GM12878 (cell line): ENCODE measurements around the gene COL18A1. TPM values are rescaled to one million over a fixed set of nuclear protein-coding genes. Genes with fewer than 3 reads are reported as not detected.

Experiments
- ATAC-seq: fragments of 200-7000 bp; cut with Tn5 transposase; 3 replicates; pipeline ENCODE4 v1.9.1; 2020; ENCODE audit warnings: mild to moderate bottlenecking, moderate library complexity
- BruUV-seq: library from RNA; stranded (reverse); fragments of 400-500 nt; replicated peaks from 2 replicates; lab custom pipeline; 2021; lab: Mats Ljungman, UMichigan
- CTCF ChIA-PET: fragments of 300-600 bp; sonication (Branson Sonifier 250); formaldehyde crosslinking; extraction: SDS; loops from one replicate; lab custom pipeline; 2021; ENCODE audit warnings: inconsistent platforms; lab: Yijun Ruan, JAX
- POLR2A ChIA-PET: fragments of 350-600 bp; formaldehyde crosslinking; extraction: SDS; loops from one replicate; lab custom pipeline; 2021; ENCODE audit warnings: inconsistent platforms; lab: Charles Lee
- RAD21 ChIA-PET: fragments of 300-600 bp; sonication (Branson Sonifier 250); formaldehyde crosslinking; loops from one replicate; lab custom pipeline; 2023; ENCODE audit warnings: antibody characterized with exemption; ENCODE audit not compliant: unreplicated experiment; lab: Charles Lee
- SMC1A ChIA-PET: fragments of 300-600 bp; sonication (Branson Sonifier 250); formaldehyde crosslinking; loops from one replicate; lab custom pipeline; 2023; ENCODE audit not compliant: unreplicated experiment, uncharacterized antibody; lab: Charles Lee
- DNase-seq: peaks from one replicate; pipeline ENCODE4 v3.0.0-alpha.2; 2011; ENCODE audit warnings: low read depth, low spot score
- FAIRE-seq: peaks from 3 replicates; lab custom pipeline; 2011; peaks lifted over from hg19 to GRCh38; lab: Jason Lieb, UNC
- H2AFZ ChIP-seq: 2 replicates; pipeline ENCODE4 v1.6.0; 2011; ENCODE audit warnings: low read depth, low read length, control low read depth; ENCODE audit not compliant: control insufficient read depth
- H3K27ac ChIP-seq: 2 replicates; pipeline ENCODE4 v1.5.1; 2011; ENCODE audit warnings: control low read depth; ENCODE audit not compliant: control insufficient read depth, insufficient read depth
- H3K27me3 ChIP-seq, 2 experiments: replicated peaks in 1 of 2; 2 replicates each; pipeline versions ENCODE4 v1.6.0 to v1.6.1; 2011; ENCODE audit warnings: low read length in 1 of 2; ENCODE audit not compliant: control insufficient read depth in 2 of 2, insufficient read depth in 2 of 2
- H3K36me3 ChIP-seq, 2 experiments: 2 replicates each; pipeline ENCODE4 v1.5.1; 2011; ENCODE audit warnings: low read length in 1 of 2; ENCODE audit not compliant: control insufficient read depth in 2 of 2, insufficient read depth in 2 of 2
- H3K4me1 ChIP-seq: 2 replicates; pipeline ENCODE4 v1.6.1; 2011; ENCODE audit warnings: mild to moderate bottlenecking, low read length, moderate library complexity, mixed read lengths; ENCODE audit not compliant: control insufficient read depth, insufficient read depth
- H3K4me2 ChIP-seq: 2 replicates; pipeline ENCODE4 v1.6.0; 2011; ENCODE audit warnings: control low read depth; ENCODE audit not compliant: control insufficient read depth, insufficient read depth
- H3K4me3 ChIP-seq: fragments of 200-600 bp; sonication (generic); 2 replicates; pipeline ENCODE4 v1.5.1; 2016
- H3K79me2 ChIP-seq: 2 replicates; pipeline ENCODE4 v1.6.0; 2011; ENCODE audit warnings: low read length; ENCODE audit not compliant: control insufficient read depth, insufficient read depth
- H3K9ac ChIP-seq: 2 replicates; pipeline ENCODE4 v1.8.0; 2011; ENCODE audit warnings: low read length, control low read depth, mixed read lengths; ENCODE audit not compliant: control insufficient read depth, insufficient read depth
- H3K9me3 ChIP-seq: replicated peaks from 3 replicates; pipeline ENCODE4 v1.5.1; 2011; ENCODE audit warnings: mild to moderate bottlenecking, low read length; ENCODE audit not compliant: control insufficient read depth, insufficient read depth
- H4K20me1 ChIP-seq: 2 replicates; pipeline ENCODE4 v1.6.0; 2011; ENCODE audit not compliant: control insufficient read depth, insufficient read depth
- BACH1 ChIP-seq: fragments of 450-650 bp; IDR thresholded peaks from 2 replicates; pipeline ENCODE4 v1.6.1; 2017; ENCODE audit warnings: mild to moderate bottlenecking, borderline replicate concordance
- BMI1 ChIP-seq: fragments of 450-650 bp; IDR thresholded peaks from 2 replicates; pipeline ENCODE4 v1.6.1; 2016; ENCODE audit warnings: mild to moderate bottlenecking, moderate library complexity, borderline replicate concordance
- BRCA1 ChIP-seq: IDR thresholded peaks from 2 replicates; pipeline ENCODE4 v1.6.1; 2011; ENCODE audit warnings: low read depth, low read length, improper control_type of control experiment
- CBX3 ChIP-seq: fragments of 200-600 bp; sonication (generic); IDR thresholded peaks from 2 replicates; pipeline ENCODE4 v1.6.1; 2016; ENCODE audit warnings: low read depth, borderline replicate concordance
- IKZF1 ChIP-seq: fragments of 450-650 bp; conservative IDR thresholded peaks from 2 replicates; pipeline ENCODE4 v1.6.1; 2017; ENCODE audit warnings: antibody characterized with exemption, mild to moderate bottlenecking
- KLF5 ChIP-seq: fragments of 450-650 bp; IDR thresholded peaks from 2 replicates; pipeline ENCODE4 v1.6.1; 2014; ENCODE audit warnings: mild to moderate bottlenecking; ENCODE audit not compliant: partially characterized antibody
- MEF2A ChIP-seq: IDR thresholded peaks from 2 replicates; pipeline ENCODE4 v1.6.1; 2011; ENCODE audit warnings: low read depth, mild to moderate bottlenecking, low read length, moderate library complexity; ENCODE audit not compliant: insufficient read depth
- MTA2 ChIP-seq: fragments of 450-650 bp; IDR thresholded peaks from 2 replicates; pipeline ENCODE4 v1.6.1; 2016; ENCODE audit warnings: low read depth, mild to moderate bottlenecking, moderate library complexity
- MTA3 ChIP-seq: IDR thresholded peaks from 2 replicates; pipeline ENCODE4 v1.6.1; 2012; ENCODE audit warnings: low read length, inconsistent platforms, borderline replicate concordance
- NFYA ChIP-seq: IDR thresholded peaks from 2 replicates; pipeline ENCODE4 v1.6.1; 2011; ENCODE audit warnings: low read depth, mild to moderate bottlenecking, low read length, improper control_type of control experiment, borderline replicate concordance
- PAX8 ChIP-seq: fragments of 450-650 bp; IDR thresholded peaks from 2 replicates; pipeline ENCODE4 v1.6.1; 2017; ENCODE audit warnings: mild to moderate bottlenecking, moderate library complexity
- PML ChIP-seq: IDR thresholded peaks from 2 replicates; pipeline ENCODE4 v1.6.1; 2012; ENCODE audit warnings: low read length, inconsistent platforms
- POLR2AphosphoS2 ChIP-seq: IDR thresholded peaks from 2 replicates; pipeline ENCODE4 v1.6.1; 2011; ENCODE audit warnings: low read depth, mild to moderate bottlenecking, low read length, improper control_type of control experiment, moderate library complexity
- RB1 ChIP-seq: fragments of 450-650 bp; formaldehyde crosslinking; IDR thresholded peaks from 2 replicates; pipeline ENCODE4 v1.6.1; 2017; ENCODE audit warnings: mild to moderate bottlenecking, borderline replicate concordance
- STAT1 ChIP-seq: fragments of 450-650 bp; conservative IDR thresholded peaks from 2 replicates; pipeline ENCODE4 v1.6.1; 2014; ENCODE audit warnings: antibody characterized with exemption, mild to moderate bottlenecking
- ZNF217 ChIP-seq: fragments of 450-650 bp; IDR thresholded peaks from 2 replicates; pipeline ENCODE4 v1.6.1; 2017; ENCODE audit warnings: antibody characterized with exemption, mild to moderate bottlenecking
- WGBS: methylation state at CpG from one replicate; pipeline ENCODE4 v1.1.6; 2016; ENCODE audit warnings: low lambda C conversion rate; ENCODE audit not compliant: insufficient replicate concordance, insufficient coverage; ENCODE audit errors: missing lambda C conversion rate; 5-methylcytosine and 5-hydroxymethylcytosine counted together
- in situ Hi-C: fragments of 300-500 bp; cut with MboI; formaldehyde crosslinking; loops from 9 replicates; pipeline ENCODE4 v1.14.3; 2018; ENCODE audit warnings: mixed read lengths
- intact Hi-C: fragments of 100-400 bp; cut with micrococcal nuclease; formaldehyde crosslinking; loops from one replicate; pipeline ENCODE4 v1.14.2; 2022; ENCODE audit not compliant: unreplicated experiment
- polyA plus RNA-seq, 11 experiments: library from polyadenylated mRNA; depleted of rRNA in 4 of 11; unstranded in 6 of 11; stranded (reverse) in 5 of 11; fragments of >200 nt; fragmentation: Nextera tagmentation in 4 of 11; fragmentation: Illumina TruSeq in 1 of 11; extraction: Ambion mirVana in 4 of 11; extraction: Trizol in 1 of 11; gene quantifications; 1 replicate in 1 of 11; 2 replicates in 10 of 11; pipeline versions ENCODE4 v1.2.1 to v1.2.3, GENCODE V29; 2011 to 2016; ENCODE audit warnings: inconsistent platforms in 2 of 11, missing spikeins in 2 of 11, low read depth in 1 of 11
- total RNA-seq, 4 experiments: library from RNA; depleted of rRNA in 3 of 4; stranded (reverse); fragments of >200 nt in 3 of 4; fragmentation: Illumina TruSeq in 1 of 4; extraction: Trizol in 1 of 4; gene quantifications; 2 replicates each; pipeline versions ENCODE4 v1.2.1 to v1.2.3, GENCODE V29; 2013 to 2021
- TF ChIP-seq, protein P1 (sequence below): IDR thresholded peaks from 2 replicates; pipeline ENCODE4 v1.6.1; 2012; ENCODE audit warnings: low read depth, low read length, improper control_type of control experiment

COL18A1 gene
- total and polyA plus RNA-seq, 10 of the 15 experiments (the other 5 are each of a cell fraction or from before 2014, with no cell fraction given), result under 0.01 to 0.49 (median 0.09) TPM; not detected in 3

DNA sequence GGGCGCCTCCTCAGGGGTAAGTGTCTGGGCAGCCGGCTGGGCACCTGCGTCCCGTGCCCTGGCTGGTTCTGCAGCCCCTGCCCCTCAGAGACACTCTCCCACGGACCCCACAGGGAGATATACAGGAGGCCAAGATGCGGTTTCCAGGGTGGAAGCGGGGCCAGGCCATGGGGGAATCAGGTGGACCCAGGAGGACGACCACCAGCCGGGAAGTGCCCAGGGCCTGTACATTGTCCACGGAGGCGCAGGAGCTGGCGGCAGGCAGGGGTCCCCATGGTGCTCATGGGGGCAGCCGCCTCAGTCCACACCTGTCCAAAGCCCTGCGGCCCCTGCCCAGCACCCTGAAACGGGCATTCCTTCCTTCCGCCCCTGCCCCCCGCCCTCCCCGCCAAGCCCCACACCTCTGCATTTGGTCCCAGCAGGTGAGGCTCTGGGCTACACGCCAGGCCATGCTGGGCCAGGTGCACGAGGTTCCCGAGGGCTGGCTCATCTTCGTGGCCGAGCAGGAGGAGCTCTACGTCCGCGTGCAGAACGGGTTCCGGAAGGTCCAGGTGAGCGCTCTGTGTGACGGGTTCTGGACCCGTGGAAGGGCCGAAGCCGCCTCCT, 100.6 kb downstream of the COL18A1 start:
- H3K27ac ChIP-seq, result no peak overlapping the region
- H3K9ac ChIP-seq, result no peak overlapping the region
- H2AFZ ChIP-seq, result no peak overlapping the region
- H3K79me2 ChIP-seq, result no peaks in the 10 kb centered on the region
- 68% methylated on average over 20 of the region's 33 CpGs for WGBS
- H3K4me3 ChIP-seq, result no peak overlapping the region
- H3K36me3 ChIP-seq, result no peaks in the 10 kb centered on the region
- DNase-seq (no peak), FAIRE-seq (no peak)
- ChIA-PET SMC1A (no interaction called here), POLR2A (no interaction called here), RAD21 (no interaction called here)
- in situ Hi-C loops, result no loop called here
- intact Hi-C loops, result no loop called here
- H3K4me1 ChIP-seq, result peaks cover 2% of the 10 kb centered on the region; the same call in 1 of the 2 replicates
- H3K27me3 ChIP-seq, result no peaks in the 10 kb centered on the region
- no peaks in the 10 kb centered on the region for H4K20me1 ChIP-seq
- no peaks in the 10 kb centered on the region for H3K9me3 ChIP-seq
- no peak for TF ChIP-seq RB1
- TF ChIP-seq, all 136 proteins: peak for 0
- H3K4me2 ChIP-seq, result no peak overlapping the region
- BruUV-seq, result no TSS peak
- CTCF ChIA-PET, result no interaction called here
- no peak for ATAC-seq

DNA sequence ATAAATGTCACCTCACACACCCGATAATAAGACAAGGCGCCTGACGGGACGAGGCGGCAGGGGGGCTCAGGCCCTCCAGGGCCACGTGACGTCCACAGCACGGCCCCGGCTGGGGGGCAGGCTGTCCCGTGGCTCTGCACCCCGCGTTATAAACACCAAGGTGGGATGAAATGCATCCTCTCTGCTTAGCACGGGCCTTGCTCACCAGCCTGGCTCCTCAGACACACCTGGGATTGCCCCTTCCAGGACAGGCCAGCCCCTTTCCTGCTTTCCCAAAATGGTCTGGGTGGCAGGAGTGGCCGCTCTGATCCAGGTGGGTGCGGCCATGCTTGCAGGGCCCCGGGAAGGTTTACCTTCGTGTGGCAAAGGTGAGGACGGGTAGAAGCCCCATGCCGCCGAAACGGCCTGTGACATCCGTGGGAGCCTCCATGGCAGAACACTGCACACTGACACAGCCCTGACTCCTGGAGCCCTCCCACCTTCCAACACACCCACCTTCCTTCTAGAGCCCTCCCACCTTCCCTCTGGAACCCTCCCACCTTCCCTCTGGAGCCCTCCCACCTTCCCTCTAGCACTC, 101.4 kb downstream of the COL18A1 start:
- no peaks in the 10 kb centered on the region for H3K27me3 ChIP-seq
- ChIA-PET SMC1A (no interaction called here), RAD21 (no interaction called here), CTCF (no interaction called here), POLR2A (no interaction called here)
- no peaks in the 10 kb centered on the region for H4K20me1 ChIP-seq
- H3K9ac ChIP-seq, result no peak overlapping the region
- no peak overlapping the region for H2AFZ ChIP-seq
- DNase-seq (no peak), ATAC-seq (no peak), FAIRE-seq (no peak)
- H3K4me2 ChIP-seq, result no peak overlapping the region
- H3K9me3 ChIP-seq, result no peaks in the 10 kb centered on the region
- no peak overlapping the region for H3K27ac ChIP-seq
- no peak overlapping the region for H3K4me3 ChIP-seq
- no TSS peak for BruUV-seq
- peaks cover 2% of the 10 kb centered on the region; the same call in 1 of the 2 replicates for H3K4me1 ChIP-seq
- whole genome bisulfite sequencing, result 76% methylated on average over 17 of the region's 22 CpGs
- no peaks in the 10 kb centered on the region for H3K79me2 ChIP-seq
- in situ Hi-C loops (no loop called here), intact Hi-C loops (no loop called here)
- no peaks in the 10 kb centered on the region for H3K36me3 ChIP-seq
- TF ChIP-seq IKZF1, result no peak
- TF ChIP-seq KLF5, result no peak
- no peak for TF ChIP-seq NFYA
- TF ChIP-seq, protein P1, sequence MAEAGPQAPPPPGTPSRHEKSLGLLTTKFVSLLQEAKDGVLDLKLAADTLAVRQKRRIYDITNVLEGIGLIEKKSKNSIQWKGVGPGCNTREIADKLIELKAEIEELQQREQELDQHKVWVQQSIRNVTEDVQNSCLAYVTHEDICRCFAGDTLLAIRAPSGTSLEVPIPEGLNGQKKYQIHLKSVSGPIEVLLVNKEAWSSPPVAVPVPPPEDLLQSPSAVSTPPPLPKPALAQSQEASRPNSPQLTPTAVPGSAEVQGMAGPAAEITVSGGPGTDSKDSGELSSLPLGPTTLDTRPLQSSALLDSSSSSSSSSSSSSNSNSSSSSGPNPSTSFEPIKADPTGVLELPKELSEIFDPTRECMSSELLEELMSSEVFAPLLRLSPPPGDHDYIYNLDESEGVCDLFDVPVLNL, result no peak
- no peak for TF ChIP-seq MTA3
- TF ChIP-seq PML, result no peak
- TF ChIP-seq STAT1, result no peak
- no peak for TF ChIP-seq POLR2AphosphoS2
- TF ChIP-seq MEF2A, result no peak
- no peak for TF ChIP-seq BMI1
- no peak for TF ChIP-seq ZNF217
- no peak for TF ChIP-seq CBX3
- no peak for TF ChIP-seq PAX8
- TF ChIP-seq BACH1, result no peak
- TF ChIP-seq MTA2, result no peak
- no peak for TF ChIP-seq BRCA1
